PC-3 (cell line): ENCODE measurements around the gene FLYWCH2.

Source experiments
- EZH2phosphoT487 ChIP-seq: fragments of 300-600 bp; sonication (generic); IDR thresholded peaks from 2 replicates; pipeline ENCODE4 v1.6.1; 2018; ENCODE audit warnings: mild to moderate bottlenecking, antibody characterized with exemption, low read length, borderline replicate concordance
- TF ChIP-seq, protein P1 (sequence below): fragments of 300-600 bp; sonication (generic); conservative IDR thresholded peaks from 2 replicates; pipeline ENCODE4 v1.5.1; 2017; ENCODE audit warnings: antibody characterized with exemption, low read depth, mild to moderate bottlenecking, low read length

DNA sequence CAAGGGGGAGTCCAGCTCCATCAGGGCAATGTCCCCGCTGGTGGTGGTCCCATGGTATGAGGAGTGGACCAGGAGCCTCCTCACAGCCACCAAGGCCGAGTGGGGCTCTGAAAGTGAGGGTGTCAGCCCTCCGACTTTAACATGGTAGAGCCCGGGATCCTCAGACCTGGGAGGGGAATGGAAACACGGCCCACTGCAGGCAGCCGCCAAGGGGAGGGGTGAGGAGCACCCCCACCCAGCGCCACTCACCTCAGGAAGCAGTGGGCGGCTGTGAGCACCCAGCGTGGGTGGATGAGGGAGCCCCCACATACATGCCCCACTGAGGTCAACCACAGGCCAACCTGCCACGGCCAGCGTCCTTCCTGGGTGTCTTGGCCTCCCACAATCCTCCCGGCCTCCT is 42.1 kb upstream of the FLYWCH2 start:
- TF ChIP-seq, protein P1, sequence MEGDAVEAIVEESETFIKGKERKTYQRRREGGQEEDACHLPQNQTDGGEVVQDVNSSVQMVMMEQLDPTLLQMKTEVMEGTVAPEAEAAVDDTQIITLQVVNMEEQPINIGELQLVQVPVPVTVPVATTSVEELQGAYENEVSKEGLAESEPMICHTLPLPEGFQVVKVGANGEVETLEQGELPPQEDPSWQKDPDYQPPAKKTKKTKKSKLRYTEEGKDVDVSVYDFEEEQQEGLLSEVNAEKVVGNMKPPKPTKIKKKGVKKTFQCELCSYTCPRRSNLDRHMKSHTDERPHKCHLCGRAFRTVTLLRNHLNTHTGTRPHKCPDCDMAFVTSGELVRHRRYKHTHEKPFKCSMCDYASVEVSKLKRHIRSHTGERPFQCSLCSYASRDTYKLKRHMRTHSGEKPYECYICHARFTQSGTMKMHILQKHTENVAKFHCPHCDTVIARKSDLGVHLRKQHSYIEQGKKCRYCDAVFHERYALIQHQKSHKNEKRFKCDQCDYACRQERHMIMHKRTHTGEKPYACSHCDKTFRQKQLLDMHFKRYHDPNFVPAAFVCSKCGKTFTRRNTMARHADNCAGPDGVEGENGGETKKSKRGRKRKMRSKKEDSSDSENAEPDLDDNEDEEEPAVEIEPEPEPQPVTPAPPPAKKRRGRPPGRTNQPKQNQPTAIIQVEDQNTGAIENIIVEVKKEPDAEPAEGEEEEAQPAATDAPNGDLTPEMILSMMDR = no peak
- TF ChIP-seq EZH2phosphoT487 = no peak
